MM.1S (cell line): ENCODE results near the gene TUBB6.

Experiments
- DNase-seq: peaks from one replicate; pipeline ENCODE4 v3.0.0-alpha.2; 2015
- H2AFZ ChIP-seq: fragments of 300-600 bp; sonication (generic); 2 replicates; pipeline ENCODE4 v1.6.0; 2016; ENCODE audit warnings: antibody characterized with exemption, low read length
- H3F3A ChIP-seq: fragments of 300-600 bp; sonication (generic); 2 replicates; pipeline ENCODE4 v1.6.1; 2016; ENCODE audit warnings: mild to moderate bottlenecking, antibody characterized with exemption, low read length, moderate library complexity, mixed read lengths; ENCODE audit not compliant: insufficient read depth
- H3K27ac ChIP-seq: fragments of 300-600 bp; sonication (generic); 2 replicates; pipeline ENCODE4 v1.5.1; 2016; ENCODE audit warnings: mild to moderate bottlenecking, low read length
- H3K27me3 ChIP-seq: fragments of 300-600 bp; sonication (generic); replicated peaks from 2 replicates; pipeline ENCODE4 v1.6.0; 2016; ENCODE audit warnings: low read length; ENCODE audit not compliant: insufficient read depth
- H3K36me3 ChIP-seq: fragments of 300-600 bp; sonication (generic); replicated peaks from 2 replicates; pipeline ENCODE4 v1.6.1; 2016; ENCODE audit warnings: mild to moderate bottlenecking, low read length, mixed read lengths; ENCODE audit not compliant: insufficient read depth
- H3K4me1 ChIP-seq: fragments of 300-600 bp; sonication (generic); 2 replicates; pipeline ENCODE4 v1.6.1; 2016; ENCODE audit warnings: low read length, mixed read lengths
- H3K4me2 ChIP-seq: fragments of 300-600 bp; sonication (generic); 2 replicates; pipeline ENCODE4 v1.6.0; 2016; ENCODE audit warnings: low read depth, low read length
- H3K4me3 ChIP-seq: fragments of 300-600 bp; sonication (generic); 2 replicates; pipeline ENCODE4 v1.5.1; 2016; ENCODE audit warnings: low read length, mixed read lengths
- H3K79me2 ChIP-seq: fragments of 300-600 bp; sonication (generic); 2 replicates; pipeline ENCODE4 v1.6.1; 2016; ENCODE audit warnings: mixed run types, low read length, mixed read lengths
- H3K9ac ChIP-seq: fragments of 300-600 bp; sonication (generic); 2 replicates; pipeline ENCODE4 v1.6.1; 2016; ENCODE audit warnings: low read length, mixed read lengths
- H3K9me2 ChIP-seq: fragments of 300-600 bp; sonication (generic); replicated peaks from 2 replicates; pipeline ENCODE4 v1.6.1; 2016; ENCODE audit warnings: mild to moderate bottlenecking, low read length, mixed read lengths; ENCODE audit not compliant: insufficient read depth
- H3K9me3 ChIP-seq: fragments of 300-600 bp; sonication (generic); replicated peaks from 2 replicates; pipeline ENCODE4 v1.6.1; 2016; ENCODE audit warnings: mild to moderate bottlenecking, low read length, mixed read lengths; ENCODE audit not compliant: insufficient read depth
- H4K20me1 ChIP-seq: fragments of 300-600 bp; sonication (generic); 2 replicates; pipeline ENCODE4 v1.6.1; 2016; ENCODE audit warnings: mild to moderate bottlenecking, low read length, moderate library complexity, mixed read lengths; ENCODE audit not compliant: insufficient read depth
- CTCF ChIP-seq: fragments of 300-600 bp; sonication (generic); IDR thresholded peaks from 2 replicates; pipeline ENCODE4 v1.5.1; 2016; ENCODE audit warnings: antibody characterized with exemption, low read length, mixed read lengths
- EZH2 ChIP-seq: fragments of 300-600 bp; sonication (generic); optimal IDR thresholded peaks from 2 replicates; pipeline ENCODE3; 2017; ENCODE audit warnings: low read depth, mild to moderate bottlenecking, antibody characterized with exemption, low read length, mixed read lengths
- EZH2phosphoT487 ChIP-seq: fragments of 300-600 bp; sonication (generic); IDR thresholded peaks from 2 replicates; pipeline ENCODE4 v1.6.1; 2018; ENCODE audit warnings: antibody characterized with exemption, low read length

Gene TUBB6

GRCh38 chr18:12336887-12337286 lies 28.8 kb downstream of the TUBB6 start:
- Histone ChIP-seq H3K9me3 (no peaks in the 10 kb centered on the region), H3K9me2 (no peaks in the 10 kb centered on the region), H3K9ac (no peak overlapping the region), H3K27ac (no peak overlapping the region), H3K27me3 (no peaks in the 10 kb centered on the region), H3K79me2 (no peaks in the 10 kb centered on the region), H2AFZ (no peak overlapping the region), H3F3A (no peaks in the 10 kb centered on the region), H3K4me2 (no peak overlapping the region), H3K4me3 (no peak overlapping the region), H4K20me1 (no peaks in the 10 kb centered on the region; the same call in 1 of the 2 replicates), H3K4me1 (no peaks in the 10 kb centered on the region), H3K36me3 (no peaks in the 10 kb centered on the region; the same call in 1 of the 2 replicates)
- TF ChIP-seq EZH2 (no peak), CTCF (no peak), EZH2phosphoT487 (no peak)
- peak; percentile 15 for DNase-seq

- peaks cover 4% of the 10 kb centered on the region for H3K36me3 ChIP-seq
- H3K27ac ChIP-seq: no peak overlapping the region
- no peak overlapping the region for H3K4me3 ChIP-seq
Measured at GRCh38 chr18:12338382-12338781, 30.3 kb downstream of the TUBB6 start.

GRCh38 chr18:12340945-12341660 lies 33.1 kb downstream of the TUBB6 start:
- H3K9me3 ChIP-seq: no peaks in the 10 kb centered on the region
- H3K4me1 ChIP-seq: no peaks in the 10 kb centered on the region
- no peak for TF ChIP-seq CTCF
- no peak for TF ChIP-seq EZH2phosphoT487
- TF ChIP-seq EZH2: no peak
- H3K27me3 ChIP-seq: no peaks in the 10 kb centered on the region
- H3K4me2 ChIP-seq: no peak overlapping the region
- H3F3A ChIP-seq: no peaks in the 10 kb centered on the region
- no peaks in the 10 kb centered on the region; the same call in 1 of the 2 replicates for H4K20me1 ChIP-seq
- H3K27ac ChIP-seq: no peak overlapping the region
- H3K4me3 ChIP-seq: no peak overlapping the region
- no peaks in the 10 kb centered on the region for H3K79me2 ChIP-seq
- H3K36me3 ChIP-seq: peaks cover 4% of the 10 kb centered on the region
- H3K9ac ChIP-seq: no peak overlapping the region
- no peak overlapping the region for H2AFZ ChIP-seq
- H3K9me2 ChIP-seq: no peaks in the 10 kb centered on the region
- no peak for DNase-seq

More at GRCh38 chr18:12338382-12338781, 30.3 kb downstream of the TUBB6 start:
- Histone ChIP-seq H3K9me3 (no peaks in the 10 kb centered on the region), H3K4me2 (no peak overlapping the region), H2AFZ (no peak overlapping the region), H3K4me1 (no peaks in the 10 kb centered on the region), H4K20me1 (no peaks in the 10 kb centered on the region; the same call in 1 of the 2 replicates), H3K79me2 (no peaks in the 10 kb centered on the region), H3K9me2 (no peaks in the 10 kb centered on the region), H3K9ac (no peak overlapping the region), H3K27me3 (no peaks in the 10 kb centered on the region), H3F3A (no peaks in the 10 kb centered on the region)
- TF ChIP-seq EZH2: no peak
- no peak for TF ChIP-seq EZH2phosphoT487
- no peak for TF ChIP-seq CTCF
- DNase-seq: no peak
